SK-N-MC (cell line): ENCODE data around the gene NADK.
"Not testable (repeated sequence)": the region's sequence is repeated elsewhere in the genome, so short reads cannot be mapped to it uniquely, and the experiment has no call there.

Source experiments
- DNase-seq: peaks from one replicate; pipeline ENCODE4 v3.0.0-alpha.2; 2011; ENCODE audit warnings: low read depth, low spot score
- H3K27ac ChIP-seq: fragments of 200-600 bp; sonication (generic); 2 replicates; pipeline ENCODE4 v1.5.1; 2016; ENCODE audit warnings: mixed run types
- H3K36me3 ChIP-seq: fragments of 200-600 bp; sonication (generic); 2 replicates; pipeline ENCODE4 v1.6.1; 2017; ENCODE audit warnings: antibody characterized with exemption, low read length, mixed read lengths; ENCODE audit not compliant: insufficient read depth
- H3K4me3 ChIP-seq: fragments of 200-600 bp; sonication (generic); 2 replicates; pipeline ENCODE4 v1.5.1; 2016
- H3K9ac ChIP-seq: fragments of 200-600 bp; sonication (generic); 2 replicates; pipeline ENCODE4 v1.8.0; 2017; ENCODE audit warnings: mixed run types, mixed read lengths; ENCODE audit not compliant: insufficient read length
- H3K9me3 ChIP-seq: fragments of 200-600 bp; sonication (generic); 2 replicates; pipeline ENCODE4 v1.6.1; 2017; ENCODE audit warnings: low read depth, mild to moderate bottlenecking, antibody characterized with exemption, low read length, moderate library complexity, mixed read lengths
- FOXP2 ChIP-seq: optimal IDR thresholded peaks from 2 replicates; pipeline ENCODE3; 2011; ENCODE audit warnings: mild to moderate bottlenecking, moderate library complexity; ENCODE audit not compliant: insufficient read depth; ENCODE audit errors: extremely low read length, control extremely low read depth

The NADK gene

DNA sequence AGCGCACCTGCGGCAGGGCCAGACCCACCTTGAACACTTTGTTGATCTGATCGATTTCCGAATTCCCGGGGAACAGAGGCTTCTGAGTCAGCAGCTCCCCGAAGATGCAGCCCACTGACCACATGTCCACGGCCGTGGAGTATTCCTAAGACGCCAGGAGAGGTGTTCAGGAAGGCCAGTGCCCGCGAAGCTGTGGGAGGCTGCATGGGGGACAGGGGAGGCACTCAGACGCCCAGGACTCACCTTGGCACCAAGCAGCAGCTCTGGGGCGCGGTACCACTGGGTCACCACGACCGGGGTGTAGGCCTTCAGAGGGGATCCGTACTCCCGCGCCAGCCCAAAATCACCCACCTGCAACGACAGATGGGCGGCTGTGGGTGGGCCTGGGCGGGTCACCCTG is 74.5 kb downstream of the NADK start:
- Histone ChIP-seq H3K36me3 (no peaks in the 10 kb centered on the region), H3K9me3 (no peaks in the 10 kb centered on the region), H3K4me3 (no peak overlapping the region), H3K27ac (no peak overlapping the region), H3K9ac (no peak overlapping the region)
- TF ChIP-seq FOXP2, result no peak
- no peak for DNase-seq

DNA sequence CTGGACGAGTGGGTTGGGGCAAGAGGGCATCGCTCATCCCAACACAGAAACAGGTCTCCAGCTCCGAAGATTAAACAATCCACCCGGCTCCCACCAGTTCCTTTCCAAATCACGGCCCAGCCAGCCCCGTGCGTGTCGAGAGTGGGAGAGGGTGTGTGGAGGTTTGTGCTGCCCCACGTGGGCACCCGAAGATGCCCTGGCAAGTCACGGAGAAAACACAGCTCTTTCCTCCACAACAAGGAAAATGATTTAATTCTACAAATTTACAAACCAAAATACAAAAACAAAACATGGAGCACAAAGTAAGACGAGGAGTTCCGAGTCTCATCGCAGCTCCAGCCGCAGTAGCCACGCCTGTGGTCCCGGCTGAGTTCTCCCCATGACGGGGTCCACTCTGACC is 75.8 kb downstream of the NADK start:
- not testable (repeated sequence) for H3K36me3 ChIP-seq, H3K9ac ChIP-seq, DNase-seq, H3K27ac ChIP-seq, H3K4me3 ChIP-seq, H3K9me3 ChIP-seq
